ENCODE measurements around the gene DNAH7.
"Not testable (repeated sequence)": the region's sequence is repeated elsewhere in the genome, so short reads cannot be mapped to it uniquely, and the experiment has no call there.

Gene DNAH7

GRCh38 chr2:195967336-195967735 lies 101.3 kb downstream of the DNAH7 start:
- DNase-seq (ENCODE audit: low spot score), result no peak

- no peak for DNase-seq (ENCODE audit: low spot score)
Measured at GRCh38 chr2:195961873-195962272, 106.8 kb downstream of the DNAH7 start.

- DNase-seq (ENCODE audit: low spot score), result no peak
Measured at GRCh38 chr2:195959341-195959740, 109.3 kb downstream of the DNAH7 start.

- DNase-seq (ENCODE audit: low spot score), result no peak
Measured at GRCh38 chr2:195956725-195957124, 111.9 kb downstream of the DNAH7 start.

- no peak for DNase-seq (ENCODE audit: low spot score)
Measured at GRCh38 chr2:195945056-195945455, 123.6 kb downstream of the DNAH7 start.

- DNase-seq (ENCODE audit: low spot score), result no peak
Measured at GRCh38 chr2:195937176-195937575, 131.5 kb downstream of the DNAH7 start.

GRCh38 chr2:195934484-195934883 lies 134.2 kb downstream of the DNAH7 start:
- no peak for DNase-seq (ENCODE audit: low spot score)

- no peak for DNase-seq (ENCODE audit: low spot score)
Measured at GRCh38 chr2:195929531-195929930, 139.1 kb downstream of the DNAH7 start.

GRCh38 chr2:195925120-195925519 lies 143.5 kb downstream of the DNAH7 start:
- DNase-seq (ENCODE audit: low spot score), result no peak

- DNase-seq (ENCODE audit: low spot score), result no peak
Measured at GRCh38 chr2:195923889-195924288, 144.7 kb downstream of the DNAH7 start.

- not testable (repeated sequence) for DNase-seq (ENCODE audit: low spot score)
Measured at GRCh38 chr2:195917021-195917600, 151.5 kb downstream of the DNAH7 start.

GRCh38 chr2:195912079-195912478 lies 156.6 kb downstream of the DNAH7 start:
- no peak for DNase-seq (ENCODE audit: low spot score)

GRCh38 chr2:195910570-195910969 lies 158.1 kb downstream of the DNAH7 start:
- no peak for DNase-seq (ENCODE audit: low spot score)

GRCh38 chr2:195909926-195910325 lies 158.7 kb downstream of the DNAH7 start:
- DNase-seq (ENCODE audit: low spot score), result no peak

GRCh38 chr2:195907474-195907873 lies 161.2 kb downstream of the DNAH7 start:
- no peak for DNase-seq (ENCODE audit: low spot score)

- DNase-seq (ENCODE audit: low spot score), result no peak
Measured at GRCh38 chr2:195903956-195904355, 164.7 kb downstream of the DNAH7 start.

GRCh38 chr2:195902857-195903256 lies 165.8 kb downstream of the DNAH7 start:
- DNase-seq (ENCODE audit: low spot score), result no peak

GRCh38 chr2:195899226-195899625 lies 169.4 kb downstream of the DNAH7 start:
- no peak for DNase-seq (ENCODE audit: low spot score)

- peak; percentile 26 for DNase-seq (ENCODE audit: low spot score)
Measured at GRCh38 chr2:195898505-195899191, 170.0 kb downstream of the DNAH7 start.

GRCh38 chr2:195891081-195891480 lies 177.6 kb downstream of the DNAH7 start:
- DNase-seq (ENCODE audit: low spot score), result peak; percentile 77

GRCh38 chr2:195879153-195879552 lies 189.5 kb downstream of the DNAH7 start:
- no peak for DNase-seq (ENCODE audit: low spot score)

- DNase-seq (ENCODE audit: low spot score), result no peak
Measured at GRCh38 chr2:195871326-195871725, 197.3 kb downstream of the DNAH7 start.

GRCh38 chr2:195864316-195864715 lies 204.3 kb downstream of the DNAH7 start:
- DNase-seq (ENCODE audit: low spot score), result no peak

- no peak for DNase-seq (ENCODE audit: low spot score)
Measured at GRCh38 chr2:195863564-195863963, 205.1 kb downstream of the DNAH7 start.

Measured in putamen (tissue), 1 donor.